HL-60 (cell line): ENCODE results near the gene LSAMP.

ENCODE experiments used
- DNase-seq, 2 experiments: peaks; one replicate each; pipeline ENCODE4 v3.0.0-alpha.2; 2010 to 2020; ENCODE audit warnings: low read depth in 1 of 2, low spot score in 1 of 2
- H3K27ac ChIP-seq: fragments of 250-450 bp; sonication (Bioruptor Pico); replicated peaks from 2 replicates; pipeline ENCODE4 v1.5.1; 2020; ENCODE audit warnings: mild to moderate bottlenecking, moderate library complexity
- H3K27me3 ChIP-seq: fragments of 250-450 bp; sonication (Bioruptor Pico); 2 replicates; pipeline ENCODE4 v1.5.1; 2021; ENCODE audit warnings: mild to moderate bottlenecking, moderate library complexity; ENCODE audit not compliant: insufficient read depth, poor library complexity, severe bottlenecking
- H3K4me3 ChIP-seq: replicated peaks from 2 replicates; pipeline ENCODE4 v1.5.1; 2011; ENCODE audit warnings: mild to moderate bottlenecking, control low read depth, low read length; ENCODE audit not compliant: insufficient read depth
- GABPA ChIP-seq: IDR thresholded peaks from 2 replicates; pipeline ENCODE4 v1.6.1; 2012; ENCODE audit warnings: low read depth
- POLR2AphosphoS5 ChIP-seq: IDR thresholded peaks from 2 replicates; pipeline ENCODE4 v1.6.1; 2012; ENCODE audit warnings: low read depth
- SPI1 ChIP-seq: IDR thresholded peaks from 2 replicates; pipeline ENCODE4 v1.6.1; 2012; ENCODE audit warnings: low read depth, mild to moderate bottlenecking, borderline replicate concordance
- TF ChIP-seq, protein P1 (sequence below): IDR thresholded peaks from one replicate; pipeline ENCODE4 v1.5.1; 2011; ENCODE audit warnings: low read length, control low read depth, inconsistent platforms; ENCODE audit not compliant: insufficient read depth
- TF ChIP-seq, protein P2 (sequence below): IDR thresholded peaks from 2 replicates; pipeline ENCODE4 v1.6.1; 2012; ENCODE audit warnings: low read depth; ENCODE audit not compliant: insufficient replicate concordance

Gene LSAMP

DNA sequence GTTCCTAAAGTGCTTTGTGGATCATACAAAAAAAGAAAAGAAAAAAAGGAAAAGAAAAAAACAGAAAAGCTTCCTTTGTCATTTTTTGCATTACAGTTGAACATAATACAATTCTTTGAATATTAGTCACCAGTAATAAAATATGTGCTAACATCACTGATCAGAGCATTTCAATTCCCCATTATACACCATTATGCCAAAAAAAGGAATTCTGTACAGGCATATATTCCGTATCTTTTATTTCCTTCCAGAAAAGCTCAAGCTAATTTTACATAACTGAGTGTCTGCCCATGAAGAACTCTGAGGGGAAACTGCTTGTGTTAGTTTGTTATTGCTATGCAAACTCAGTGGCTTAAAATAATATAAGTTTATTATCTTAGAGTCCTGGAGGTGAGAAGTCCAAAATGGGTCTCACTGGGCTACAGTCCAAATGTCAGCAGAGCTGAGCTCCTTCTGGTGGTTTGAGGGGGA, 444.1 kb downstream of the LSAMP start:
- DNase-seq, result no peak
- Histone ChIP-seq H3K27ac (no peak overlapping the region), H3K27me3 (no peaks in the 10 kb centered on the region), H3K4me3 (no peak overlapping the region)
- TF ChIP-seq, protein P1, sequence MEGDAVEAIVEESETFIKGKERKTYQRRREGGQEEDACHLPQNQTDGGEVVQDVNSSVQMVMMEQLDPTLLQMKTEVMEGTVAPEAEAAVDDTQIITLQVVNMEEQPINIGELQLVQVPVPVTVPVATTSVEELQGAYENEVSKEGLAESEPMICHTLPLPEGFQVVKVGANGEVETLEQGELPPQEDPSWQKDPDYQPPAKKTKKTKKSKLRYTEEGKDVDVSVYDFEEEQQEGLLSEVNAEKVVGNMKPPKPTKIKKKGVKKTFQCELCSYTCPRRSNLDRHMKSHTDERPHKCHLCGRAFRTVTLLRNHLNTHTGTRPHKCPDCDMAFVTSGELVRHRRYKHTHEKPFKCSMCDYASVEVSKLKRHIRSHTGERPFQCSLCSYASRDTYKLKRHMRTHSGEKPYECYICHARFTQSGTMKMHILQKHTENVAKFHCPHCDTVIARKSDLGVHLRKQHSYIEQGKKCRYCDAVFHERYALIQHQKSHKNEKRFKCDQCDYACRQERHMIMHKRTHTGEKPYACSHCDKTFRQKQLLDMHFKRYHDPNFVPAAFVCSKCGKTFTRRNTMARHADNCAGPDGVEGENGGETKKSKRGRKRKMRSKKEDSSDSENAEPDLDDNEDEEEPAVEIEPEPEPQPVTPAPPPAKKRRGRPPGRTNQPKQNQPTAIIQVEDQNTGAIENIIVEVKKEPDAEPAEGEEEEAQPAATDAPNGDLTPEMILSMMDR, result no peak
- TF ChIP-seq POLR2AphosphoS5, result no peak
- TF ChIP-seq, protein P2, sequence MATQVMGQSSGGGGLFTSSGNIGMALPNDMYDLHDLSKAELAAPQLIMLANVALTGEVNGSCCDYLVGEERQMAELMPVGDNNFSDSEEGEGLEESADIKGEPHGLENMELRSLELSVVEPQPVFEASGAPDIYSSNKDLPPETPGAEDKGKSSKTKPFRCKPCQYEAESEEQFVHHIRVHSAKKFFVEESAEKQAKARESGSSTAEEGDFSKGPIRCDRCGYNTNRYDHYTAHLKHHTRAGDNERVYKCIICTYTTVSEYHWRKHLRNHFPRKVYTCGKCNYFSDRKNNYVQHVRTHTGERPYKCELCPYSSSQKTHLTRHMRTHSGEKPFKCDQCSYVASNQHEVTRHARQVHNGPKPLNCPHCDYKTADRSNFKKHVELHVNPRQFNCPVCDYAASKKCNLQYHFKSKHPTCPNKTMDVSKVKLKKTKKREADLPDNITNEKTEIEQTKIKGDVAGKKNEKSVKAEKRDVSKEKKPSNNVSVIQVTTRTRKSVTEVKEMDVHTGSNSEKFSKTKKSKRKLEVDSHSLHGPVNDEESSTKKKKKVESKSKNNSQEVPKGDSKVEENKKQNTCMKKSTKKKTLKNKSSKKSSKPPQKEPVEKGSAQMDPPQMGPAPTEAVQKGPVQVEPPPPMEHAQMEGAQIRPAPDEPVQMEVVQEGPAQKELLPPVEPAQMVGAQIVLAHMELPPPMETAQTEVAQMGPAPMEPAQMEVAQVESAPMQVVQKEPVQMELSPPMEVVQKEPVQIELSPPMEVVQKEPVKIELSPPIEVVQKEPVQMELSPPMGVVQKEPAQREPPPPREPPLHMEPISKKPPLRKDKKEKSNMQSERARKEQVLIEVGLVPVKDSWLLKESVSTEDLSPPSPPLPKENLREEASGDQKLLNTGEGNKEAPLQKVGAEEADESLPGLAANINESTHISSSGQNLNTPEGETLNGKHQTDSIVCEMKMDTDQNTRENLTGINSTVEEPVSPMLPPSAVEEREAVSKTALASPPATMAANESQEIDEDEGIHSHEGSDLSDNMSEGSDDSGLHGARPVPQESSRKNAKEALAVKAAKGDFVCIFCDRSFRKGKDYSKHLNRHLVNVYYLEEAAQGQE, result no peak
- TF ChIP-seq GABPA, result no peak
- no peak for TF ChIP-seq SPI1

DNA sequence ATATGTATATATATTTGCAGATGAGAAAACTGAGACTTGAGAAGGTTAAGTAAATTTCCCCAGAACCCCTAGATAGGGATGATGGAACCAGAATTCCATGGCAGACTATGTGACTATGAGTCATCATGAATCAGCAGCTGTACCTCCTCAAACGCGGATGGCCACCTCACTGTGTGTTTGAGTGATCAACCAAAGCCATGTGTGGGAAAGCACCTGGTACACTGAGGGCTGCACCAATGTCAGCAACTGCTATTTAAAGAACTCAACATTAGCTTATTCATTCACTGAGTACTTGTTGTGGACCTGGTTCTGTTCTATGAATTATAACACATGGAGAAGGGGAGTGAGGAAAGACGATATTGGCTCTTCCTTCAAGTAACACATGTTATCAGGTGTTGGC, 445.0 kb downstream of the LSAMP start:
- DNase-seq, result no peak
- Histone ChIP-seq H3K27me3 (no peaks in the 10 kb centered on the region), H3K4me3 (no peak overlapping the region)

DNA sequence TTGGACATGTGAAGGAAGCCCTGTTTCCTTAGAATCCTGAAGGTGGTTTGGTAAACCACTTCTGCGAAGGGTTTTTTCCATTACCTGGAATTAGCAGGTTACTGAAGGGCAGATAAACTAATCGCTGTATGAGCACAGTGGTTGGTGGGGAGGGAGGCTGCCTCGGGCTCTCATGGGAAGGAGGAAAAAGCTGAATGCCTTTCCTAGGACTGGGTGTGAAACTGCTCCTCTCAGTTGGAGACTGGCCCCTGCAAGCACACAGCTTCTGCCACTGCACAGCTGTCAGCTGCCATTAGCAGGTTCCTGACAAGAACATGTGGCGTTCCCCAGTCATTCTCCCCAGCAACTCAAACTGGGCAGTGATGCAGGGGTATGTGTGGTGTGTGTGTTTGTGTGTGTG, 445.7 kb downstream of the LSAMP start:
- Histone ChIP-seq H3K4me3 (no peak overlapping the region), H3K27me3 (no peaks in the 10 kb centered on the region), H3K27ac (no peak overlapping the region)
- no peak for DNase-seq
- TF ChIP-seq, protein P2, result no peak
- TF ChIP-seq POLR2AphosphoS5, result no peak
- no peak for TF ChIP-seq SPI1
- no peak for TF ChIP-seq GABPA

More for the DNA sequence above, 445.0 kb downstream of the LSAMP start:
- H3K27ac ChIP-seq, result no peak overlapping the region
- TF ChIP-seq, protein P2, result no peak
- no peak for TF ChIP-seq POLR2AphosphoS5

DNA sequence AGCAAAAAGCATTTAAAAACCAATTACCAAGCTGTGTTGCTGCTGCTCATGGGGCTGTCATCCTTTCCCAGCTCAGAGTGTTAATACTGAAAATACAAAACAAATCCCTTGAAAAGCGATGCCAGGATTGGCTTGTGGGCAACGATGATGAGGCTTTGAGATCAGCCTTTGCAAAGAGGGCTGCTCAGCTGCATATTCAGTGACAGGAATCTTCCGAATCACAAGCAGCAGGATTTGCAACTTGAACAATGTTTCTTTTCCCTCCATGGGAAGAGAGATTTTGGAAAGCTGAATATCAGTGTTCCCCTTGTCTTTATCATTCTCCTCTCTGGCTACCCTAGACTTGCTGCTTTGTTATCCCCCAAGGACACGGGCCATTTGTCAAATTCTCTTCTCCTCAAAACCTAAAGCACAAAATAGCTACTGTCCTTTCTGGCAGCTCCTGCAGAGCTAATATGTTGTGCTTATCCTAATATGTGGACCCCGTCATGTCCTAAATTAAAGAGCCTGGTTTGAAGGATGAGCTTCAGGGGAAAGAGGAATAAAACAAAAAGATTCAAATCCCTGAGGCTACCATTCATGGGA, 446.2 kb downstream of the LSAMP start:
- Histone ChIP-seq H3K4me3 (no peak overlapping the region), H3K27me3 (no peaks in the 10 kb centered on the region), H3K27ac (no peak overlapping the region)
- no peak for DNase-seq
- TF ChIP-seq, protein P2, result no peak
- TF ChIP-seq, protein P1, result no peak
- TF ChIP-seq POLR2AphosphoS5 (no peak), SPI1 (no peak), GABPA (no peak)
